NCI-H345 treated with DMSO at 0.1 percent for 48 hours (cell line): ENCODE results near the gene OVAAL.
A peak's percentile ranks its signal among the peaks of the same experiment; 100 is the strongest.

Experiments
- DNase-seq: peaks from one replicate; lab custom pipeline; 2025; ENCODE audit not compliant: unreplicated experiment; lab: John Stamatoyannopoulos, UW

The OVAAL gene

DNA sequence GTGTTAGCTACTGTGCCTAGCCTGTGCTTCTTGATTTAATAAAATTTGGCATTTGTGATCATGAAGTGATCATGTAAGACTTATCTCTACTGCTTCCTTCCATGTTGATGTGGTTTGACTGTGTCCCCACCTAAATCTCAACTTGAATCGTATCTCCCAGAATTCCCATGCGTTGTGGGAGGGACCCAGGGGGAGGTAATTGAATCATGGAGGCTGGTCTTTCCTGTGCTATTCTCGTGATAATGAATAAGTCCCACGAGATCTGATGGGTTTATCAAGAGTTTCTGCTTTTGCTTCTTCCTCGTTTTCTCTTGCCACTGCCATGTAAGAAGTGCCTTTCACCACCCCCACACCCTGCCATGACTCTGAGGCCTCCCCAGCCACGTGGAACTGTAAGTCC lies at the start of gene OVAAL:
TSS of gene OVAAL (plus strand) at position 301 of the 400 bp plus-strand sequence.
- DNase-seq = no peak

- DNase-seq = no peak
Observed at GRCh38 chr1:180510882-180511281, 47.9 kb upstream of the OVAAL start.

- DNase-seq = no peak
Observed at GRCh38 chr1:180513531-180513930, 45.2 kb upstream of the OVAAL start.

GRCh38 chr1:180515364-180515763 lies 43.4 kb upstream of the OVAAL start:
- no peak for DNase-seq

DNA sequence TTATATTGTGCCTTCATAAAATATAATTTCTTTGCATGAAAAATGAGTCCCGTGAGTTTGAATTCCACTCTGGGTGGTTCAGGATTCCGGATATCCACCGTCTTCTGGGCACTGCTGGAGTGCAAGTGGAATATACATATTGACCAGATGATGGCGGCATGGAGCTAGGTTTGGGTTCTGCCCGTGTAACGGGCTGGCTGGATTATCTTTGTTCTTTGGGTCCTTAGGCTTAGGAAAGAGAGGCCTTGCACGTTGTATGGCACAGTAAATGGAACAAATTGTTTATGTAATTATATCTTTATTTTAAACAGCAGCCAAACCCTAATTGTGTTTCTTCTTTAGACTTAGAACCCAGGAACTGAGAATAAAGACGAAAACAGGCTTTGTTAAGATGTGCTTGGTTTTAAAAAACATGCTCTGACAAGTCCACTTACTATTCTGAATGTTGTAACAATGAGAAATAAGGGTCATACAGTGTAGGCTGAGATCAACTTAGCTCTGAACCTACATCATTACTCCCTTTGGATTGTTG lies 42.8 kb upstream of the OVAAL start:
- DNase-seq = peak; percentile 89

- DNase-seq = no peak
Observed at GRCh38 chr1:180519846-180520245, 38.9 kb upstream of the OVAAL start.

DNA sequence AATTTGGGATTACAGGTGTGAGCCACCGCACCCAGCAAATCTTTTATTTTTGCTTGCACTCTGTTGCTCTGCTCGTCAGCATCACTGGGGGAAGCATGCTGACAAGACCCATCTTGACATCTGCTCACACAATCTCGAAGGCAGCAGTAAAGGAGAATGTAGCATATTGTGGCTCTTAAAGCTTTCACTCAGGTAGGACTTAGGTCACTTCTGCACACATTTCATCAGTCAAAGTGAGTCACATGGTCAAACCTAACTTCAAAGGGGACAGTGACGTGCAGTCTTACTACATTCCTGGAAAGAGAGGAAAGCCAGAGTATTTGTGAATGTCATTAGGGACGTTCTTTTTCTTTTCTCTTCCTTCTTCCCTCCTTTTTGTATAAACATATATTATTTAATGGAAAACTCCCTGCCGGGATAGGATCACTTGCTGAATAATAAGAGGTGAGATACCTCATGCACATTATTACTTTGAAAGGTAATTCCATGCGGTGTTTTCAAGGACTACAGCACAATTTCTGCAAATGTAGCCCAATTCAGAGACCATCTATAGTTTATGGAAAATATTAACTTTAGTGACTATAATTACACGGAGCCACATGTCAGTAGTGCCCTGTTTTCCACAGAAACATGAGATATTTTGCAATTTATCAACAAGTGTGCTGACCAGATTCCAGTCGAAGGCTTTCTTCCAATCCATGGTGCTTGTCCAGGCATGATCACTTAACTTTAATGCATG lies 37.1 kb upstream of the OVAAL start:
- no peak for DNase-seq

DNA sequence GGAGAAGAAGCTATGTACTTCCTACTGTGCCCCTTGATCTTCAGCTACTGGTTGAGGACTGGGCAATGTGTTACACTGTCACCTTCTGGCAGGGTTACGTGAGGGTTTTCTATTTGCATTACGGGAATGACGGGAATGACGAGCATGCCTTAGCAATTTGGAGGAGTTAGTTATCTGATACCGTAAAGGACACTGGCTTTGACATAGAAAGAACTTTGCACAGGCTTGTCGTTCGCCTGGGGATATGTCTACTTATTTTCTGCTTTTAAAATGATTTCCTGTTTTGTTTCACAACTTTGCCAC lies 36.6 kb upstream of the OVAAL start:
- no peak for DNase-seq

DNA sequence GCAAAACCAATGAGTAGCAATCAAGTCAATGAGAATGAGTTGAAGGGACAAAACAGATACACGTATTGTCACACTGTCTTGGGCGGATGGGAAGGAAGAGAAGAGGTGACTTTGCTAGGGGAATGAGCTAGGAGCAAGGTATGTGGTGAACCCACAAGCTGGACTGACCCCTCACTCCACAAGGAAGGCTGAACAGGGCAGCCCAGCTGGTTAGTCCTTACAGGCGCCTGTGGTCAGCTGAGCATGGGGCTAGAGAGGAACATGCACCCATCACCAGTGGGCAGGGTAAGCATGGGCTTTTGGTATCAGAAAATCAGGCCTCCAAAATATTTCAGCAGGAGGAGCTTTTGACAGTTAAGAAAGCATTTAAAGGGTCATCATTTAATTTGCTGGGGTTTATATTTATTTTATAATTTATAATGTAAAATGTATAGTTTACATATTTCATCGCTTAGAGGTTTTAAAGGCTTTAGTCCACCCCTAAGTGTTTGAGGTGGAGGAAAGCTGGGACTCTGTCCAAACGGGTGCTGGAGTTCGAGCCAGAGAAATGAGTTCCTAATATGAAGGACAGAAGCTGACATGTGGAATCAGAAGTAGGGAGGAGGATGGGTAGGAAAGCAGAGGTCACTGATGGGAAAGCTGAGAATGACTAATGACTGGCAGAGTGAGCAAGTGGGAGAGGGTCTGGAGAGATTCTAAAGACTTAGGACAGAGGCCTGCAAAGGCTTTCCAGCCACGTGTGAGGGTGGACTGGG lies 34.4 kb upstream of the OVAAL start:
- DNase-seq = no peak

DNA sequence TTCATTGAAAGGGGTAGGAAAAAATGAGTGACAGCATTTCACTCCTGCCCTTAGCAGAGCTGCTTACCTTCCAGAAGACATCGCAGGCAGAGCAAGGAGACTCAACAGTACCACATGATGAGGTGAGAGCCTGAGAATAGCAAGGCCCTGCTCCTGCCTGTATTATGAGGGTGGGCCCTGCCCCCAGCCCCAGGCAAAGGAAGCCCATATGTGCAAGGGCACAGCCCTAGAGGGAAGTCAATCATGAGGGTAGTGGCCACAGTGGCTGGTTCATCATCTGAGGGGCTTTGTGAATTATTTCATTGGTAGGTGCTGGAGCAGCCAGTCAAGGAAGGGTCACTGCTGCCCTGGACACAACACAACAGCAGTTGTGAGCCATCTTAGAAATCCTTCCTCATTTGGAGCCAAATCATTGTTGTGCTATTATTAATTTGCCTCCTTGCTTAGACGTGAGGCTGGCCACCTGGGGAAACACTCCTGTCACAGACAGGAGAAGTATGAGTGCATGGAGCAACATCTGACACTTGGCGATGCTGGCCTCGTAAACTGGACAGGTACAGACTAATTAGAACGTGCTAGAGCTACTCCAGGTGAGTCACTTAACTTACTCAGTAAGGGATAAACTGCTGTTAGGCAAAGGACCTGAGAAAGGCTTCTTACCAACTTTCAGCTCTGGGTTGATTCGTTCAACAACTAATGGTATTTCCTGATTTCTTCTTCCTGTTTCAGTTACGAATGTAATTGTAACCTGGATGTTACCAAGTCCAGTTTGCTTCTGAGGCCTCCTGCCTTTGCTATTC lies 33.6 kb upstream of the OVAAL start:
- DNase-seq = no peak

- DNase-seq = no peak
Observed at GRCh38 chr1:180525715-180526039, 33.1 kb upstream of the OVAAL start.

- no peak for DNase-seq
Observed at GRCh38 chr1:180527101-180527669, 31.6 kb upstream of the OVAAL start.

DNA sequence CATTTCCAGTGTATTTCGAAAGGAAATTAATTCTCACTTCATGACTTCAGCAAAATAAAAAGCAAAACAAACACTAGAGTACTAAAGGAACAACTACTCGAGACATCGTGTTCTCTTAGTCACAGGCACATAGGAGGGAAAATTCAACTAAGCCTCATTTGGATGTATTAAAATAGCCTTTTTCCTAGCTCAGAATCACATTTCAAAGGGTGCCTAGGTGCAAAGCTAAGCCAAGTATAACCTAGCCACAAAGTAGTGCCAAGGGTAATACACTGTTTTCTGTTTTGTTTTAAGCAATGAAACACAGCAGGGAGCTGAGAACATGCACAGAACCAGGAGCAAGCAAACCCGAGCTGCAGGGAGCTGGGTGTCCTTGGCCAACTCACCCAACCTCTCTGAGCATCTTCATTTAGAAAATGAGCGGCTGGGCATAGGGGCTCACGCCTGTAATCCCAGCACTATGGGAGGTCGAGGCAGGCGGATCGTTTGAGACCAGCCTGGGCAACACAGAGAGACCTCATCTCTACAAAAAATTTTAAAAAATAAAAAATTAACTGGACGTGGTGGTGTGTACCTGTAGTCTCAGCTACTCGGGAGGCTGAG lies 29.8 kb upstream of the OVAAL start:
- DNase-seq = no peak

- no peak for DNase-seq
Observed at GRCh38 chr1:180530501-180530900, 28.3 kb upstream of the OVAAL start.

- no peak for DNase-seq
Observed at GRCh38 chr1:180532854-180533253, 25.9 kb upstream of the OVAAL start.

DNA sequence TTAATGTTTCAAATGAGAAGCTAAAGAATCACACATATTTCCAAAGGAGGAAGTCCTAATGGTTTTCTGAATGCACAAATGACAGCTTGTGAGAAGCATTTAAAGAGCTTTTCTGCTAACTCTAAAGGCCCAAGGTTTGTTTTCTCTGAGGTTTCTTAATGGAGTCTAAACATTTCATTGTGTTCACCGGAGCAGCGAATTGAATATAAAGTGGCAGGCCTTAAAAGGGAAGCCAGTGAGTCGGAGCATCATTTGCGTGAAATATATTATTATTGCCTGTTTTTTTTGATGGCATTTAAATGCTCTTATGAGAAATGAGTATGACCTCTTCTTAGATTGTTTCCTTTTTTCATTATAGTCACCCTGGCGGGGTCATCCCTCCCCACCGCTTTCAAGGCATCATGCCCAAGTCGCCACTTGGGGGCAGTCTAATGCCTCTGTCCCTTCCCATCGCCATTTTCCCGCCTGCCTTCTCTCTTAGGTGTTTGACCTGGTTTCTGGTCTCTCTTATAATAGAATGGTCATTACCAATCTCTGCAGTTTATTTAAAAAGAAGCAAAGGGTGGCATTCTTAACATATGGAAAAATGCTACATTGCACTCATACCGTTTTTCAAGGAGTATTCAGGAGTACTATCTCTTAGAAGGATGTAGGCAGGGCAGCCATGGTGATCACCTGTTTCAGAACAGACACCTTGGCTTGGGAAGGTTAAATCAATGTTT lies 25.3 kb upstream of the OVAAL start:
- DNase-seq = peak; percentile 68

- no peak for DNase-seq
Observed at GRCh38 chr1:180534214-180534613, 24.6 kb upstream of the OVAAL start.

GRCh38 chr1:180535418-180535999 lies 23.3 kb upstream of the OVAAL start:
- no peak for DNase-seq

GRCh38 chr1:180536821-180537372 lies 21.9 kb upstream of the OVAAL start:
- no peak for DNase-seq

GRCh38 chr1:180539136-180539535 lies 19.6 kb upstream of the OVAAL start:
- no peak for DNase-seq
